Immature natural killer cell (primary cell): ENCODE results near the gene LTF. TPM values are rescaled to one million over a fixed set of nuclear protein-coding genes. Genes with fewer than 3 reads are reported as not detected.
A peak's percentile ranks its signal among the peaks of the same experiment; 100 is the strongest.

Experiments used
- DNase-seq, 3 donors: peaks; one replicate each; pipeline ENCODE4 v3.0.0; 2022; ENCODE audit warnings: mixed read lengths in 1 of 3
- H3K27ac Mint-ChIP-seq, 6 donors: one replicate each; pipeline ENCODE4 v1.8.0; 2020; ENCODE audit warnings: mixed read lengths in 6 of 6, mild to moderate bottlenecking in 5 of 6, inconsistent platforms in 4 of 6, moderate library complexity in 3 of 6
- H3K27me3 Mint-ChIP-seq, 3 donors: one replicate each; pipeline ENCODE4 v1.8.0; 2020 to 2021; ENCODE audit warnings: low read depth in 3 of 3, mild to moderate bottlenecking in 3 of 3, mixed read lengths in 3 of 3, moderate library complexity in 3 of 3, inconsistent platforms in 1 of 3
- H3K36me3 Mint-ChIP-seq, 3 donors: one replicate each; pipeline ENCODE4 v1.8.0; 2020; ENCODE audit warnings: mixed read lengths in 3 of 3, inconsistent platforms in 2 of 3, mild to moderate bottlenecking in 2 of 3
- H3K4me1 Mint-ChIP-seq, 2 donors: one replicate each; pipeline ENCODE4 v1.8.0; 2020; ENCODE audit warnings: inconsistent platforms in 2 of 2, mild to moderate bottlenecking in 2 of 2, mixed read lengths in 2 of 2, moderate library complexity in 1 of 2
- H3K4me3 Mint-ChIP-seq, 5 donors: one replicate each; pipeline ENCODE4 v1.8.0; 2020; ENCODE audit warnings: mild to moderate bottlenecking in 5 of 5, mixed read lengths in 5 of 5, inconsistent platforms in 3 of 5, moderate library complexity in 3 of 5
- H3K9me3 Mint-ChIP-seq, 6 donors: one replicate each; pipeline ENCODE4 v1.8.0; 2020; ENCODE audit warnings: mild to moderate bottlenecking in 6 of 6, mixed read lengths in 6 of 6, inconsistent platforms in 4 of 6, moderate library complexity in 3 of 6
- polyA plus RNA-seq, 3 donors: library from polyadenylated mRNA; unstranded; fragments of 300-500 nt; fragmentation: Illumina TruSeq; gene quantifications; one replicate each; pipeline ENCODE4 v1.2.3, GENCODE V29; 2021

LTF gene
- polyA plus RNA-seq, 3 donors from 2014 or later = not detected

DNA sequence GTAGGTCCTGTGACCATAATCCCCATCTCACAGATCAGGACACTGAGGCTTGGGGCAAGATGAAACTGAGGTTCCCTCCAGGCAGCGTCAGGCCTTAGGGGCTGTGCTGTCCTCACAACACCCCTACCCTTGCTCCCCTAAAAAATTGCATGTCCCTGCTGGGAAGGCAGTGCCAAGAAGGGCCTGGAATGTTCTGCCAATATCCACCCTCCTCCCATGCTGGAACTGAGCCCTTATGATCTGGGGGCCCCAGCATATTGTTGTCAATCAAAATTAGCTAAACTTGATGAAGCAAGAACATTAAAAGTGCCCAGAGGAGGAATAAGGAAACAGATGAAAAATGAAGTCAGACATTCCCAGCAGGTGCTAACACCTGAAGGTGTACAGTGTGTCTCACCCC, 19.7 kb upstream of the LTF start:
- no peak for DNase-seq
- Mint-ChIP-seq H3K27ac (no peak overlapping the region), H3K27me3 (peaks cover 0 to 3% (median 1%) of the 10 kb centered on the region in 3 donors), H3K36me3 (no peaks in the 10 kb centered on the region), H3K9me3 (no peaks in the 10 kb centered on the region), H3K4me1 (peaks cover 9 to 11% of the 10 kb centered on the region in 2 donors), H3K4me3 (no peak overlapping the region)

- Mint-ChIP-seq H3K9me3 (no peaks in the 10 kb centered on the region), H3K27ac (no peak overlapping the region)
Observed at GRCh38 chr3:46483825-46484224, 19.1 kb upstream of the LTF start.

GRCh38 chr3:46482632-46483350, 18.1 kb upstream of the LTF start:
- no peak for DNase-seq
- Mint-ChIP-seq H3K27ac (no peak overlapping the region), H3K27me3 (peaks cover 0 to 9% (median 0%) of the 10 kb centered on the region in 3 donors), H3K4me3 (no peak overlapping the region), H3K36me3 (no peaks in the 10 kb centered on the region), H3K9me3 (no peaks in the 10 kb centered on the region), H3K4me1 (no peaks in the 10 kb centered on the region)

More at GRCh38 chr3:46483825-46484224, 19.1 kb upstream of the LTF start:
- H3K27me3 Mint-ChIP-seq = peaks cover 0 to 3% (median 1%) of the 10 kb centered on the region in 3 donors
- H3K36me3 Mint-ChIP-seq = no peaks in the 10 kb centered on the region
- no peak overlapping the region for H3K4me3 Mint-ChIP-seq
- H3K4me1 Mint-ChIP-seq = peaks cover 4 to 6% of the 10 kb centered on the region in 2 donors
- DNase-seq = no peak

GRCh38 chr3:46481636-46482035, 16.9 kb upstream of the LTF start:
- Mint-ChIP-seq H3K4me1 (no peaks in the 10 kb centered on the region), H3K9me3 (no peaks in the 10 kb centered on the region), H3K27ac (no peak overlapping the region), H3K4me3 (no peak overlapping the region), H3K36me3 (no peaks in the 10 kb centered on the region), H3K27me3 (peaks cover 0 to 12% (median 0%) of the 10 kb centered on the region in 3 donors)
- no peak for DNase-seq

DNA sequence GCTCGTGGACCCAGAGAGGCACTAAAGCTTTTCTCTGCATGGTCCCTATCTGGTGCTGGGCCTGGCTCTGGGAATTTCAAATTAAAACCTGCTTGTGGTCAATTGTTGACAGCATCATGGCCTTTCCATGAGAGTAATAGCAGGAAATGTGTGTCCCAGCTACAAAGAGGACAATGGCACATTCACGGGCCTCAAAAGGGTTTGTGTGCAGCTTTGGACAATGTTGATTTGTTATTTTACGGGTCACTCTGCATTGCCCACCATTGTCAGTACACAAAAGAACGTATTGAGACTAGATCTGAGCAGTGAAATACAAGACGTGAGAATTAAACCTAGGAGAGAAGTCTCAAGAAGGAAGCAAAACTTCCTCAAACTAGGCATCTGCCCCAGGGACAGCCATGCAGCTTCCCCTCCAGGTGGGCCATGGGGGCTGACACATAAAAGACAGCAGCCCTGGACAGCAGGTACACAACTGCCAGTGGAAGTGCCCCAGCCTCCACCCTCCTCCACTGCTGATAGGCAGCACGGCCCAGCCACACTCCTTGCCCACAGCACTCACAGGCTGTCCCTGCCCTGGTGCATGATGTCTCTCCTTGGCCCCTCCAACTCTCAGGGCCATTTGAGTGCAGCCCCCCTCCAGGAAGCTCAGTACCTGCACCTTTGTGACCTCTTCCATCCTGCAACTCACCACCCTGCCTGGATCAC, 15.9 kb upstream of the LTF start:
- Mint-ChIP-seq H3K27ac (no peak overlapping the region), H3K27me3 (peaks cover 0 to 12% (median 0%) of the 10 kb centered on the region in 3 donors)
- DNase-seq = no peak

DNA sequence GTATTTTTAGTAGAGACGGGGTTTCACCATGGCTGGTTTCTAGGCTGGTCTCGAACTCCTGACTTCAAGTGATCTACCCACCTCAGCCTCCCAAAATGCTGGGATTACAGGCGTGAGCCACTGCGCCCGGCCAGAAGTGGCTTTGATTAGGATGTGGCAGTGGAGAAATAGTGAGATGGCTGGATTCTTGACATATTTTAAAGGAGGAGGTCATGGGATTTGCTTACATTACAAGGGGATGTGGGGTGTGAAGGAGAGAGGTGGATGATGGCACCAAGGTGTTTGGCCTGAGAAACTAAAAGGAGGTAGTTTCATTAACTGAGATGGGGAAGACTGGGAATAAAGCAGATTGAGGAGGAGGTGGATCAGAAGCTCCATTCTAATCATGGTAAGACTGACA, 15.0 kb upstream of the LTF start:
- DNase-seq = no peak
- H3K27ac Mint-ChIP-seq = no peak overlapping the region
- H3K4me1 Mint-ChIP-seq = no peaks in the 10 kb centered on the region
- H3K27me3 Mint-ChIP-seq = peaks cover 0 to 12% (median 3%) of the 10 kb centered on the region in 3 donors
- peaks cover 0 to 9% (median 5%) of the 10 kb centered on the region in 3 donors for H3K36me3 Mint-ChIP-seq
- H3K9me3 Mint-ChIP-seq = peaks cover 5 to 12% (median 9%) of the 10 kb centered on the region in 6 donors
- no peak overlapping the region for H3K4me3 Mint-ChIP-seq

More for the DNA sequence above, 15.9 kb upstream of the LTF start:
- Mint-ChIP-seq H3K4me3 (no peak overlapping the region), H3K36me3 (peaks cover 0 to 2% (median under 1%) of the 10 kb centered on the region in 3 donors), H3K4me1 (no peaks in the 10 kb centered on the region), H3K9me3 (peaks cover 0 to 4% (median under 1%) of the 10 kb centered on the region in 6 donors)

- Mint-ChIP-seq H3K27ac (no peak overlapping the region), H3K27me3 (peaks cover 0 to 13% (median 3%) of the 10 kb centered on the region in 3 donors), H3K9me3 (peaks cover 8 to 19% (median 16%) of the 10 kb centered on the region in 6 donors), H3K4me1 (no peaks in the 10 kb centered on the region), H3K36me3 (peaks cover 0 to 9% (median 5%) of the 10 kb centered on the region in 3 donors), H3K4me3 (no peak overlapping the region)
- no peak for DNase-seq
Observed at GRCh38 chr3:46479021-46479420, 14.3 kb upstream of the LTF start.

DNA sequence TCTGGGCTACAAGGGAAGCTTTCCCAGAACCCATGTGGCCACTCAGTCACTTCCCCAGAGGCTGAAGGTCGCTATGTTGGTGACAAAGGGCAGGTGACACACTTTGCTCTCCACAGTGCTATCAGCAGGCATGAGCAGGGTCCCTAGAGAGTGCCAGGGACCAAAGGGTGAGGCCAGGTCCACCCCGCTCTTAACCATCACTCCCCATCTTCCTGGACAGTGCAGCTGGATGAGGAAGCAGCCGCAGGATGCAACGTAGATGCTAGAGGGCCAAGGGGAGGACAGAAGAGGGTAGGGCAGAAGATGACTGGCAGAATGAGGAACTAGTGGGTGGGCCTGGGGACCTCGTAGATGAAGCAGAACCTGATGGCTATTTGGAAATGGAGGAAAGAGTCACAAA, 13.6 kb upstream of the LTF start:
- no peak for DNase-seq
- peaks cover 0 to 9% (median 5%) of the 10 kb centered on the region in 3 donors for H3K36me3 Mint-ChIP-seq
- peaks cover 8 to 19% (median 16%) of the 10 kb centered on the region in 6 donors for H3K9me3 Mint-ChIP-seq
- H3K4me1 Mint-ChIP-seq = no peaks in the 10 kb centered on the region
- peaks cover 0 to 13% (median 3%) of the 10 kb centered on the region in 3 donors for H3K27me3 Mint-ChIP-seq
- no peak overlapping the region for H3K4me3 Mint-ChIP-seq
- no peak overlapping the region for H3K27ac Mint-ChIP-seq

- DNase-seq = no peak
- peaks cover 3 to 16% (median 5%) of the 10 kb centered on the region in 3 donors for H3K27me3 Mint-ChIP-seq
Observed at GRCh38 chr3:46477756-46478155, 13.1 kb upstream of the LTF start.

GRCh38 chr3:46477145-46477544, 12.4 kb upstream of the LTF start:
- no peak overlapping the region for H3K27ac Mint-ChIP-seq
- H3K4me1 Mint-ChIP-seq = no peaks in the 10 kb centered on the region
- H3K4me3 Mint-ChIP-seq = no peak overlapping the region

More at GRCh38 chr3:46477756-46478155, 13.1 kb upstream of the LTF start:
- H3K4me1 Mint-ChIP-seq = no peaks in the 10 kb centered on the region
- H3K4me3 Mint-ChIP-seq = no peak overlapping the region
- no peak overlapping the region for H3K27ac Mint-ChIP-seq
- H3K9me3 Mint-ChIP-seq = peaks cover 9 to 19% (median 16%) of the 10 kb centered on the region in 6 donors
- peaks cover 0 to 9% (median 5%) of the 10 kb centered on the region in 3 donors for H3K36me3 Mint-ChIP-seq

GRCh38 chr3:46472736-46473135, 8.0 kb upstream of the LTF start:
- Mint-ChIP-seq H3K36me3 (peaks cover 0 to 9% (median 5%) of the 10 kb centered on the region in 3 donors), H3K9me3 (peaks cover 9 to 19% (median 16%) of the 10 kb centered on the region in 6 donors), H3K27ac (no peak overlapping the region)

More at GRCh38 chr3:46477145-46477544, 12.4 kb upstream of the LTF start:
- peaks cover 0 to 9% (median 5%) of the 10 kb centered on the region in 3 donors for H3K36me3 Mint-ChIP-seq
- DNase-seq = no peak
- peaks cover 4 to 18% (median 7%) of the 10 kb centered on the region in 3 donors for H3K27me3 Mint-ChIP-seq
- H3K9me3 Mint-ChIP-seq = peaks cover 9 to 19% (median 16%) of the 10 kb centered on the region in 6 donors

DNA sequence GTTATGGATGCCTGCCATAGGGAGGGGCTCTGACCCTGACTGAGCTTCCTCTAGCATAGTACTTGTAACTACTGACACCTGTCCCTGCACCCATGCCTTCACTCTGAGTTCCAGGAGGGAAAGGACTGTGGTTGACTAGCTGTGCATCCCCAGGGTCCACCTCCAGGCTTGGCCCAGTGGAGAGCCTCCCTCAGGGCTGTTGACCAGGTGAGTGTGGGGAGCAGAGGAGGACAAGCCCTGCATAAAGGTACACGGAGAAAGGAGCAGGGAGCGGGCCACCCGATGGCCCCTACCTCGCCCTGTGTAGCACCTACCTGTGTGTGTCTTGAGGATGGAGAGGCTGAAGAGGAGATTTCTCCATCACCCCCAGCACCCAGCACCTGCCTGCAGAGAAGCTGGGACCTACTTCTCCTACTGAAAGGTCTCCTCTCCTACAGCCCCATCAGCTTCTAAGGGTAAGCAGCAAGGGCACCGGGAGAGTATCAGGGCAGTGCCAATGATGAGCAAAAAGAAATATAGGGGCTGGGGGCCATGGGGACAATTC, 6.7 kb upstream of the LTF start:
- peak overlapping the region in 1 of 6 donors; percentile 37 for H3K27ac Mint-ChIP-seq
- H3K4me3 Mint-ChIP-seq = no peak overlapping the region
- H3K36me3 Mint-ChIP-seq = peaks cover 0 to 9% (median 5%) of the 10 kb centered on the region in 3 donors
- H3K4me1 Mint-ChIP-seq = no peaks in the 10 kb centered on the region
- no peak for DNase-seq
- peaks cover 7 to 9% (median 7%) of the 10 kb centered on the region in 3 donors for H3K27me3 Mint-ChIP-seq
- peaks cover 9 to 19% (median 16%) of the 10 kb centered on the region in 6 donors for H3K9me3 Mint-ChIP-seq

More at GRCh38 chr3:46472736-46473135, 8.0 kb upstream of the LTF start:
- no peak for DNase-seq
- Mint-ChIP-seq H3K4me1 (no peaks in the 10 kb centered on the region), H3K4me3 (no peak overlapping the region), H3K27me3 (peaks cover 7 to 9% (median 8%) of the 10 kb centered on the region in 3 donors)

DNA sequence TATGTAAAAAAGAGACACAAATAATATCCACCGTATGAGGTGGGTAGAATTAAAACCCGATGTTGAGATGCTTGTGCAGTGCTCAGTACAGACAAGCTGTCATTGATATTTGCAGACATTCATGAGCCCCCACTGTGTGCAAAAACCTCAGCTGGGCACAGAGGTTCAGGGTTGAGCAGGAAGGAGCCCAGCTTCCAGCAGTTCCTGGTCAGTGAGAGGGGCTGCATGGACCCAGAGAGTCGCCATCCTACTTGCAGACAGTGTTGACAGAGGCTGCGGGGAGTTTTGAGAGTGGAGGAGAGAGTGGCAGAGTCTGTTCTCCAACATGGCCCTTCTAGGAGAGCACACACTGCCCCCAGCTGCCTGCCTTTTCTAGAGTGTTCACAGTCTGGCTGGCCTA, 6.1 kb upstream of the LTF start:
- Mint-ChIP-seq H3K4me1 (no peaks in the 10 kb centered on the region), H3K4me3 (no peak overlapping the region), H3K9me3 (peaks cover 9 to 18% (median 16%) of the 10 kb centered on the region in 6 donors), H3K36me3 (peaks cover 0 to 9% (median 5%) of the 10 kb centered on the region in 3 donors), H3K27me3 (peaks cover 7 to 12% (median 7%) of the 10 kb centered on the region in 3 donors), H3K27ac (no peak overlapping the region)
- DNase-seq = no peak
